NCI-H146 treated with DMSO at 0.1 percent for 48 hours (cell line): ENCODE data around the gene FLNA.

ENCODE experiments used
- DNase-seq: peaks from one replicate; lab custom pipeline; 2025; ENCODE audit not compliant: unreplicated experiment; lab: John Stamatoyannopoulos, UW

FLNA gene

DNA sequence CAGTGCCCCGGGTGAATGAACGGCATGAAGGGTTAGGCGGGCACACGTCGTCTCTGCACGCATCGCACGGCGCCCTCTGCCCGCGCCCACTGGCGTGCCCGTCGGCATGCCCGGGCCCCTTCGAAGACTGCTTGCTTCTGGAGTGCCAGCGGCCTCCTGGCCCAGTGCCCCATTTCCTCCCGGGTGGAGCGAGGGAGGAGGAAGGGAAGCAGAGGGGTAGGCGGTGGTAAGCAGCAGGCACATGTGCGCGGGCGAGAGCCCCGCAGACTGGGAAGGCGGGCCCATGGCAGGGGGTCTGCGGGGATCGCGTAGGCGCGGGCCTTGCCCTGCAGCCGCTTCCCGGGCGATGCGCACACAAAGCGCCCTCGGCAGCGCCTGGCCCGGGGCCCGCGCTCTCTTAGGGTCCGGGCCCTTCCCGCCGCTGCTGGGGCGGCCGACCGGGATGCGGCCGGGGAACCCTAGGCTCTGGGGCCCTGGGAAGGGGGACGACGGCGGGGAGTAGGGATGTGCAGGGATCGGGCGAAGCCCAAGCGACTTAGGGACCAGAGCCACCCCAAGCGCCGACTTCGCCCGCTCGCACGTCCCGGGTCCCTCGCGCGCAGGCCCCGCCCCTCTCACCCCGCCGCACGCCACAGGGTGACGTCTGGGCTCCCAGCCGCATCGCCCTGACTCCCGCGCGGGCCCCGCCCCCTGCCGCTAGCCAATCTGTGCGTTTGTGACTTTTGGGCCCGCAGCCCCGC, 3.8 kb upstream of the FLNA start:
- DNase-seq: no peak

DNA sequence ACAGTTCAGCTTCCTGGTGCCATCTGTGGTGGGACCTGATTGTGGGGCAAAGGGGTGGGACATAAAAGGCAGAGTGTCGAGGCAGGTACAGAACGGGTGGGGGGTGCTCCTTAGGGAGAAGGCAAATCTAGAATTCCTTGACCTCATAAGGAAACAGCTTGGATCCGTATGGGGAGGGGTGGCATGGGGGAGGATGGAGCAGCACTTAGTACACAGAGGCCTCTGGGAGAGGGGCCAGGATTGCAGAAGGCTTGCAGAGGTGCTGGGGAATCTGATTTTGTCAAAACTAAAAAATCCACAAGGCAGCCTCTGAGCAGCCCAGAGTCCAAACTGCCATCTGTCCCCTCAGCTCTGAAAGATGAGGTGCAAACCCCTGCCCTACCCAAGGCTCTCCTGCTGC, 2.3 kb upstream of the FLNA start:
- DNase-seq: no peak

DNA sequence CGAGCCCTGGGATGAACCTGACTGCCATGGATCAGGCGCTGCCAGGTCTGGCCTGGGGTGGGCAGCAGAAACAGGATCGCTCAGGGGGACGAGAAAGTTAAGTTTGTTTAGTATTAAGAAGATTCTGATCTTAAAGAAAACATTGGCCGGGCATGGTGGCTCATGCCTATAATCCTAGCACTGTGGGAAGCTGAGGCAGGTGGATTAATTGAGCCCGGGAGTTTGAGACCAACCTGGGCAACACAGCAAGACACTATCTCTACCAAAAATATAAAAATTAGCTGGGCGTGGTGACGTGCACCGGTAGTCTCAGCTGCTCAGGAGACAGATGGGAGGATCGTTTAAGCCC, 696 bp upstream of the FLNA start:
- DNase-seq: no peak

DNA sequence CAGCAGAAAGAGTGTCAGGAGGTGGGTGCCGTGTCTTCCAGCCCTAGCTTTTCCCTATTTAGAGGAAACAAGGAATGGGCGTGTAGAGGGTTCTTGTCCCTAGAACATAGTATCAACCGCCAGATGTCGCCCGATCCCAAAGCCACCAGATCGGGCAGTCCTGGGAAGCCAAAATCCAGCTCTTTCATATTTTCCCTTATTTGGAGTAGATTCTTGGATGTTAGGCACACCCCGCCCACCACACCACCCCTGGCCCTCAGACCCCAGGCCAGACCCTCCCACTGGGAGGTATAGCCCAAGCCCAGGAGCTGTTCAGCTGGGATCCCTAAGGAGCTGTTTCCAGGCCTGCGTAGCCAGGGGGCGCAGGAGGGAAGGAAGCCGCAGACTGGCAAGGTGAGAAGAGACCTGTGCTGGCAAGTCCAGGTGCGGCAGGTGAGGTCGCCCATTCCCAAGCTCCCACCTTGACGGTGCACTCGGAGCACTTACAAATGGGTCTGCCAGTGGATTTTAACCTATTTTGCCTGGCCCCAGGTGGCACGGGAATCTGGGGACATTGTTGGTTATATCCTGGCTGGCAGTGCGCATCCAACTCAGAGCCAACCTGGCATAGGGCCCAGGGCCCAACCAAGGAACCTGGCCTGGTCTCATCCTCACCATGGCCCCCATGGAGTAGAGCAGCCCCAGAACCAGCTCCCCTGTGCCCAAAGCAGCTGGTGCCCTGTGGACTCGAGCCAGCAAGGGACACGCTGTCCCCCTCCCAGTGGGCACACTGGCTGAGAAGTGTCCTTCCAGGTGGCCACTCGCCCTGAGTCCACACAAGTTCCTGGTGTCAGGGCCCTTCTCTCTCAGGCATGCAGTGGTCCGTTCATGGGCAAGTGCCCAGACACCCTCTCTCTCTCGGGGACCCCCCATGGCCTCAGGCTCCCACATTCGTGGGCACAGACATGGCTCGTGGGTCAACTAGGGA, 811 bp downstream of the FLNA start:
- peak; percentile 86 for DNase-seq

DNA sequence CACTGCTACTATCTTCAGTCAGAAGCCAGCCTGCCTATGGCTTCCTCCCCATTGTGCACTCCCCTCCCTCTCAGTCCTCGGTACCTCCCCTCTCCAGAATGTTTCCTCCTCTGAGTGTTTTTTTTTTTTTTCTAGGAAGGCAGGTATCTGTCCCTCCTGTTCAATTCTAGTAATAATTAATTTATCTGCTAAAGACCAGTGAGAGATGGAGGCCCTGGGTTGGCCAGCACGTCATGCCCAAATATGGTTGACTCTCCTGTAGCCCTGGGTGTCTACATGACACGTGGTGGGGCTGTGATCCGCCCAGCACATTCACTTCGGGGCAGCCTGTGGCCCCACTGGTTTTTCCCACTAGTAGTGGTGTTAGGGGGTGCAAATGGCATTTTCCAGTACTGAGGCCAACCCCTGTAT, 1.8 kb downstream of the FLNA start:
- DNase-seq: no peak

DNA sequence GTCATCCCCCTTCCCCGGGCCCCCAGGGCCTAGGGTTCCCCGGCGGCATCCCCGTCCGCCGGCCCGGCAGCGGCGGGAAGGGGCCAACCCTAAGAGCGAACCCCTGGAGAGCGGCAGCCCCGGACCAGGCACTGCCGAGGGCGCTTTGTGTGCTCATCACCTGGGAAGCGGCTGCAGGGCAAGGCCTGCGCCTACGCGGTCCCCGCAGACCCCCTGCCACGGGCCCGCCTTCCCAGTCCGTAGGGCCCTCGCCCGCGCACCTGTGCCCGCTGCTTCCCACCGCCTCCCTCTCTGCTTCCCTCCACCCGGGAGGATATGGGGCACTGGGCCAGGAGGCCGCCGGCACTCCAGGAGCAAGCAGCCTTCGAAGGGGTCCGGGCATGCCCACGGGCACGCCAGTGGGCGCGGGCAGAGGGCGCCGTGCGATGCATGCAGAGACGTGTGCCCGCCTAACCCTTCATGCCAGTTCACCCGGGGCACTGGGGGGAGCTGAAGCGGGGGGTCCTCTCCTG, 2.6 kb downstream of the FLNA start:
- no peak for DNase-seq

DNA sequence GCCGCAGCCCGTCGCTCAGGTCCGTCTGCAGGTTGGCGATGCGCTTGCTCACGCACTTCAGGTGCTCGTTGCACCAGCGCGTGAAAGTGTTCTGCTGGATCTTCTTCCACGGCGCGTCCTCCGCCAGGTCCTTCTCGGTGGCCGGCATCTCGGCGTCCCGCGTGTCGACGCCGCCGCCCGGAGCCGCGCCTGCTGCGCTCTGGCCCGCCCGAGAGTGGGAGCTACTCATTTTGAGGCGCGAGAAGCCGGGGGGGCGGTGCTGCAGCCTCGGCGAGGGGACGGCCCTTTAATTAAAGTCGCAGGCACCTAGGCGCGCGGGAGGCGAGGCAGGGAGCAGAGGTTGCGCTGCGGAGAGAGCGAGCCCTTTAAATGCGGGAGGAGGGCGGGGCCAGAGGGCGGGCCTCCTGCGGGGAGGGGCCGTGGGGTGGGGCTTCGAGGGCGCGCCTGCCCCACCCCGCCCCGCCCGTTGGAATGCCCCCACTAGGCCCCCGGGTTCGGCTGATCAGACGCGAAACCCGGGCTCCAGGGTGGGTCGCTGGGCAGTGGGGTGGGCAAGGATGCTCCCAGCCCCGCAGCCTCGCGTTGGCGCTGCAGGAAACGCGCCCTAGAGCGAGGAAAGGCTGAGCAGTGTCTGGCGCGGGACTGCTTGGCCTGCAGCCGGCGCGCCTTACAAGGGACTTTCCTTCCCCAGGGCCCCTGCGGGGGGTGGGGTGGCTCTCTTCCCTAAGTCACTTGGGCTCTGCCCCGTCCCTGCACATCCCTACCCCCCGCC, 3.2 kb downstream of the FLNA start:
- DNase-seq: peak; percentile 74

DNA sequence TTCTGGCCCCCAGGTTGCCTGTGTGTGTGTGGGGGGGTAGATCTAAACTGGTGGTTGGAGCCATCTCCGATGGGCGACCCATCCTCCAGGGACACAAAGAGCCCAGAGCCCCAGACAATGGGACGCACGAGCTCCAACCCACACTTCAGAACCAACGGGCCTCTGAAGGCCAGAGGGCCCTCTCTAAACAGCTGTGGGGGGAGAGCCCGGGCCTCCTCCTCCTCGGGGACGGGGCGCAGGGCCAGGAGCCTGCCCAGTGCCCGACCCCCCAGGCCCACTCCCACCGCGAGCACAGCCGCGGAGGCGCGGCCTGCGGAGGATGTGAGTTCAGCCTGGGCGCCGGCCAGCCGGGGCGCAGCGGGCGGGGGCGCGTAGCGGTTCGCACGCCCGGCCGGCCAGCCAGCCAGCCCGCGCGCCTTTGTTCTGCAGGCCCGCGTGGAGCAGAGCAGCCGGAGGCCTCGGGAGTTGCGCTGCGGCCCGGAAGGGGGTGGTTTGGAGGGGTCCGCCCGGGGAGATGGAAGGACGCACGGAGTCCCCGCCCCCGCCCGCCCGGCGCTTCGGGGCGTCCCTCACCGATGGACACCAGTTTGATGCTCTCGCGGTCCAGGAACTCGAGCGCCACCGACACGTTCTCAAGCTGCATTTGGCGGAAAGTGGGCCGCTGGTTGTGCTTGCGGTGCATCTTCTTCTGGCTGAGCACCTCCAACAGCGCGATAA, 4.0 kb downstream of the FLNA start:
- DNase-seq: no peak

DNA sequence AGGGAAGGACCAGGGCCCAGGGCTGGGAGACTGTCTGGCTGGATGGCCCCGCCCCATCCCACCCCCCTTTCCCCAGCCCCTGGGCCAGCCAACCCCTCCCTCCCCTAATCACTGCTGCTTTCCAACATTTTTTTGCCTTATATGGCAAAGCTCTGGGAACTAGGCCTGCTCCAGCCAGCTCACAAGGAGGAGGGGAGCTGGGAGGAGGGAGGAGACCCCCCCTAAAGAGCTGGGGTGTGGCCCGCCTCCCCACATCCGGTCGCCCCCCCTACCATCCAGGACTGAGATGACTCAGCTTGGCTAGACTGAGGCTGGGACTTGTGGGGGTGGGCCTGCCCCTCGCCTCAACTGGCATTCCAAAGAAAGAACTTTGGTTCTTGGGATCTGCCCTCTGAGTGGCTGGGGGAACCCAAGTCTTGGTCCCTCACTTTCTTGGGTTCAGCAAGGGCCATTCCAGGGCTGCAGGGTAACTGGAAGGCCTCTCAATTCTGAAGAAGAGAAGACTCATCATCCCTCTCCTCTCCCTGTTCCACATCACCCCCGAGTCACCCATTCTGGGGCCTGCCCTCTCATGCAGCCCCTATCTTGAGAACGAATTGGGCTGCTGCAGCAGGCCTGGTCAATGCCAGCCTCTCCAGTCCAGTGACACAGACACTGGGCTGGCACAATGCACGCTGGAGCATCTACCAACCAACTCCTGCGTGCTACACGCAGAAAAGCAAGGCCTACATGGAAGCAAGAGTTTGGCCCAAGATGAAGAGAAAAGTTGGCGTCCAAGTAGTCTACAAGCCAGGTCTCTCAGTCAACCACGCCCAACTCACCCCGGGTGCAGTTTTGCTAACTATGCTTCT, 4.8 kb downstream of the FLNA start:
- peak; percentile 43 for DNase-seq

DNA sequence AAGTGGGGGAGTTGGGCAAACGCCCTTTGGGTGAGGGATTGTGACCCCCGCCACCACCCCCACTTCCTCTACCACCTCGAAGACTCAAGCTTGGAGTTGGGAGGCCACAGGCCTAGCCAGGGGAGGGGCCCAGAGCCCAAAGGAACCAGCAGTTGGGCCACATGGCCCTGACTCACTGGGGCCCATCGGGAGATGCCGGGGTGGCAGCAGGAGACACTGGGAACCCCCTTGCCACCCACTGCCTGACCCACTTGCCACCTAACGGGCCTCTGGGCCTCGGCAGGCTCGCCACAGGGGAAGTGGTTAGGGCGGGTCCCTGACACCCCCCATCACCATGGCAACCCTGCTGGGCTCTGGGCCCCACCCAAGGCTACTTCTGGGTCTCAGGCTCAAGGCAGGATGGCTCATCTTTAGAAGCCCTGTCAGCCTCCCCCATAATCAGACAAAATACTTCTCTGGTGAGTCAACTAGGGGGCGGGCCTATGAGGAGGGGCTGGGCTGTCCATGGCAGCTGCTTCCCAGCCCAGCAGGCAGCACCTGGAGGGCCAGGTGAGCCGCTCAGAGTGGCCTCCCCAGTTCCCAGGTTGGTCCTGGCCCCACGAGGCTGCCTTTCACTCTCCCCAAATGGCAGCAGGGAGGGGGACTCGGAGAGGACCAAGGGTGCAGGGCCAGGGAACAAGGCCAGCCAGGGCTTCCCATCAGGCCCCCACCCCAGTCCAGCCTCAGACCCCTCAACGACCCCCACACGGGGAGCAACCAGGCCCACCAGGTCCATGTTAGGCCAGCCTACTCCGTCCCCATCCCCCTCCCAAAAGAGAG, 5.6 kb downstream of the FLNA start:
- DNase-seq: peak; percentile 22

DNA sequence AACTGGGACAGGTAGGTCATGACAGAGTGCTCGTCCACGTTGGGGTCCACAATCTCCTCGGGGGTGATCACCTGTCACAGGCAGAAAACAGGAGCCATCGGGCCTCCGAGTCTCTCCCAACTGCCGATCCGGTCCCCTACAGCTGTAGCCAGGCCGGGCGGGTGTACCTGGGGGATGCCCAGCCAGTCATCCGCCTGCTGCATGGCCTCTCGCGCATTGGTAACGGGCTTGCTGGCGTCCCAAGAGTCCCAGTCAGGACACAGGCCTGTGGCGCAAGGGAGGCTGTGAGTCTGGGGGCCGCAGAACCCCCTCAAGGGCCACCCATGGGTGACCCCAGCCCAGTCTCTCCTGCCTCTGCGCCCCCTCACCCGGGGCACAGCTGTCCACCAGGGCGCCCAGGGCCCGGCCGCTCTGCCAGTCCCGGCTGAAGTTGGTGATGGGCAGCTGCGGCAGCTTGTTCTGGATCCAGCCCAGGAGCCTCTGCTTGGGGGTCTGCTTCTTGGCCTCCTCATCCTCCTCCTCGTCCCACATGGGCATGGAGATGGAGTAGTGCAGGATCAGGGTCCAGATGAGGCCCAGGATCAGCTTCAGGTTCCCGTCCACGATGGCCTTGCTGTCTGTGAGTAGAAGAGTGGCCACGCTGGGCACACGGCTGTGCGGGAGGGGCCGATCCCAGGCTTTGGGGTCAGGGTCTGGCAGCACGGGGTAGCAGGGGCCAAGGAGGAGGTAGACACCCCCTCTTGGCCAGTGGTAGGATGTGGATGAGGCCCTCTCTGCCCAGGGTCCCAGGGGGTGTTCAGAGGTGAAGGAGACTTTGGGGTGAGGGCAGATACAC, 6.7 kb downstream of the FLNA start:
- DNase-seq: no peak

DNA sequence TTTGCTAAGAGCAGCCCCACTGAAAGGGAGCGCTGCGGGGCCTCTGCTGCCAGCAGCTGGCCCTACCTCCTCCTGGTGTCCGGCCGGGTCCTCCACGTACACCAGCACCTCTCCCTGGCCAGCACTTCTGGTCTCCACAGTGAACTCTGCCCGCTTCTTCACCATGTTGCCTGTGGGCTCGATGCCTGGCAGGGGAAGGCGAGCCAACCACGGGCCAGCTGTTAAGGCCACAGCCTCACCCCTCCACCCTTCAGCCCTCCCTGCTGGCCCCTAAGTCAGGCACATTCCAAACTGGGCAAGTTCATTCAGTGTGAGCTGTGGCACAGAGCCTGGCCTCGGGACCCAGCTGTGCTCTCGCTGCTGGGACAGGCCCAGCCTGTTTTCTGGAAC, 7.8 kb downstream of the FLNA start:
- DNase-seq: no peak

DNA sequence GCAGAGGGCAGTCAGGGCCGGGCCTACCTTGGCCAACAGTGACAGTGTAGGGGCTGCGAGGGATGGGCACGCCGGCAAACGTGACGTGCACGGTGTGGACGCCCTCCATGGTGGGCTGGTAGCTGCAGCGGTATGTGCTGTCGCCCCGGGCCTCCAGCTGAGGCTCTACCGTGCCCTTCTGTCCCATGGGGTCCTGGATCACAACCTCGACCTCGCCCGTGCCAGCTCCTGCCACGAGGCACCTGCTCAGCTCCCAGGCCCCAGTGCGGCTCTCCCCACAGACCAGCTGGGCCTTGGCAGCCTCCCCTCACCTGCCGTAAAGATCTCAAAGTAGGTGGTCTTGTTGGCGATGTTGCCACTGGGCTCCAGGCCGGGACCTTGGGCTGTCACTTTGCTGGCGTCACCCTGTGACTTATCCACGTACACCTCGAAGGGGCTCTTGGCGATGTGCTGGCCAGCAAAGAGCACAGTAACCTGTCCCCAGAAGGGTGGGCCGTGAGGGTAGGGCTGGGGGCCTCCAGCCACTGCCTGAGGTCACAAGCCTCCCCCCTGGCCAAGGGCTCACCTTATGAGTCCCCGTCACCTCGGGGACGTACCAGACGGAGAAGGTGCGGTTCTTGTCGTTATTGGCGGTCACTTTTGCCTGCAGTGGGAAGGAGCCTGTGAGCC, 8.3 kb downstream of the FLNA start:
- no peak for DNase-seq

DNA sequence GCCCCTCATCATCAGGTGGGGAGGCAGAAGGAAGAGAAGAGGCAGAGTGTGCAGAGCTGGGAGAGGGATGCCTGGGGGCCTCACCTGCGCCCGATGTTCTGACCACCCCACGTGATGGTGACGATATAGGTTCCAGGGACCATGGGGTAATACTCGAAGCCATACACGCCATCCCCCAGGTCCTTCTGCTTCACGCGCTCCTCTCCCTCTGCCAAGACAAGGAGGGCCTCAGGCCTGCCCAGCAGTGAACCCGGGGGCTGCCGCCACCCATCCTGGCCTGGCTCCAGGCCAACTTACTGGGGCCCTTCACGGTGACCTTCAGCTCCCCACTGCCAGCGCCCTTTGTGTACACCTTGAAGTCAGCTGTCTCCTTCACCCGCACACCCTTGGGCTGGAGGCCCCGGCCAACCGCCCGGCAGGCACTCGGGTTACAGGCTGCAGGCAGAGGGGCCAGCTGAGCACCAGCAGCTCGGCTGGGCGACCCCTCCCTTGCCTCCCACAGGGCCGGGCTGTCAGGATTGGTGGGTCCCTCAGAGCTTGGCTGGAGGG, 9.3 kb downstream of the FLNA start:
- no peak for DNase-seq

DNA sequence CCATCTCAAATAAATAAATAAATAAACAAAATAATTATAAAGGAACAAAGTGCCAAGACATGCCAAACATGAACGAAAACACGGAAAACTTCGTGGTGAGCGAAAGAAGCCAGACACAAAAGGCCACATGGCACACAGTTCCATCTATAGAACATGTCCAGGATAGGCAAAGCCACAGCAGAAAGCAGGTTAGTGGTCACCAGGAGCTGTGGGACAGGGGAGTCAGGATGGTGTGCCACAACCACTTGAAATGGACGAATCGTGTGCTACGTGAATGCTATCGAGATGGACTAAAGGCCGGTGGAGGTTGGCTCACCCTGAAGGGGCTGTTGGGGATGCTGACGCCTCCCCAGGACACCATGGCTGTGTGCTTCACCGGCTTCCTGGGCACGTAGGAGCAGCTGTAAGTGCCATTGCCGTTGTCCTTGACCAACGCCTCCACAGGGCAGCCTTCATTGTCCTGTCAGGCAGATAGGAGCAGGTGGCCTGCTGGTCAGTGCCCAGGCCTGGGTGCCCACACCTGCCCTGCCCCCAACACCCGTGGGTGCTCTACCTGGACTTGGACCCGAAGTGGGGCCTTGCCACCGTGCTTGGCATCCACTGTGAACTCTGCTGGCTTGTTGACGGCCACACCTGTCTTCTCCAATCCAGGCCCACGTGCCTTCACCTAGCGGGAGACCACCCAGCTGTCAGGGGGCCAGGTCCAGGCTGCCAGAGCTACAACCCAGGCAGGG, 10.6 kb downstream of the FLNA start:
- no peak for DNase-seq

DNA sequence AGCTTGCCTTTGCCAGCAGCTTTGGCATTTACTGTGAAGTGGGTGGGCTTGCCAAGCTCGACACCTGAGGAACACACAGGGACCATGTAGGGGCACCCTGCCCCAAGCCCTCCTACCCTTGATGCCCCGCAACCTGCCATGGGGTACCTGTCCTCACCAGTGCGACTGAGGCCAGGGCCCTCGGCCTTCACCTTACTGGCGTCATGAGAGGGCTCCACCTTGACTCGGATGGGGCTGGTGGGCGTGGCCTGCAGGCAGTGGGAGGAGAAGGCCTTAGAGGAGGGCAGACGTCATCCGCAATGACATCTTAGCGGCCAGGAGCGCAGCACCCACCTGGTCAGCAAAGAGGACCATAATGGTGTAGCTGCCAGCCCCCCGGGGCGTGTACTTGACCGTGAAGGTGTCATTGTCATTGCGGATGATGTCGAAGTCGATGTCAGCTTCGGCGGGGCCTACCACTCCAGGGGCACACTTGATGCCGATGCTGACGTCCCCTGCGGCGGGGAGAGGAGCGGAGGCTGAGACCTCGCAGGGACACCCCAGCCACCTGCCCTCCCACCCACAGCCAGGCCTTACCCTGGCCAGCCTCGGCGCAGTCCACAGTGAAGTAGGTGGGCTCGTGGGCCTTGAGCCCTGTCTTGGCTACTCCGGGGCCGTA, 12.2 kb downstream of the FLNA start:
- DNase-seq: no peak
